ENCODE results near the gene ITPRIP.

The ITPRIP gene

GRCh38 chr10:104344219-104344618 lies 6.0 kb upstream of the ITPRIP start:
- H3K36me3 ChIP-seq (ENCODE audit: control insufficient read depth in 2 of 2, insufficient read depth in 2 of 2, low read length in 2 of 2) = no peaks in the 10 kb centered on the region
- no peak overlapping the region for H3K27ac ChIP-seq (ENCODE audit: low read depth in 2 of 2, low read length in 2 of 2)
- no peak overlapping the region for H3K4me3 ChIP-seq (ENCODE audit: low read length in 2 of 2)
- H3K9me3 ChIP-seq (ENCODE audit: control insufficient read depth in 2 of 2, low read length in 2 of 2) = no peaks in the 10 kb centered on the region
- no peak overlapping the region for H3K9ac ChIP-seq (ENCODE audit: low read depth in 1 of 2, low read length in 2 of 2)
- H3K4me1 ChIP-seq (ENCODE audit: control insufficient read depth in 2 of 2, insufficient read depth in 2 of 2, low read length in 2 of 2) = peaks cover 10 to 11% of the 10 kb centered on the region in 2 donors
- no peaks in the 10 kb centered on the region for H3K27me3 ChIP-seq (ENCODE audit: control insufficient read depth in 2 of 2, insufficient read depth in 2 of 2, low read length in 2 of 2)

- Histone ChIP-seq H3K4me3 (ENCODE audit: low read length in 2 of 2) (no peak overlapping the region), H3K36me3 (ENCODE audit: control insufficient read depth in 2 of 2, insufficient read depth in 2 of 2, low read length in 2 of 2) (no peaks in the 10 kb centered on the region), H3K27me3 (ENCODE audit: control insufficient read depth in 2 of 2, insufficient read depth in 2 of 2, low read length in 2 of 2) (no peaks in the 10 kb centered on the region), H3K9ac (ENCODE audit: low read depth in 1 of 2, low read length in 2 of 2) (no peak overlapping the region), H3K9me3 (ENCODE audit: control insufficient read depth in 2 of 2, low read length in 2 of 2) (no peaks in the 10 kb centered on the region), H3K27ac (ENCODE audit: low read depth in 2 of 2, low read length in 2 of 2) (no peak overlapping the region), H3K4me1 (ENCODE audit: control insufficient read depth in 2 of 2, insufficient read depth in 2 of 2, low read length in 2 of 2) (peaks cover 12 to 15% of the 10 kb centered on the region in 2 donors)
Measured at GRCh38 chr10:104342941-104343411, 4.7 kb upstream of the ITPRIP start.

- Histone ChIP-seq H3K36me3 (ENCODE audit: control insufficient read depth in 2 of 2, insufficient read depth in 2 of 2, low read length in 2 of 2) (no peaks in the 10 kb centered on the region), H3K4me1 (ENCODE audit: control insufficient read depth in 2 of 2, insufficient read depth in 2 of 2, low read length in 2 of 2) (peaks cover 19 to 23% of the 10 kb centered on the region in 2 donors), H3K9me3 (ENCODE audit: control insufficient read depth in 2 of 2, low read length in 2 of 2) (no peaks in the 10 kb centered on the region), H3K9ac (ENCODE audit: low read depth in 1 of 2, low read length in 2 of 2) (no peak overlapping the region), H3K27ac (ENCODE audit: low read depth in 2 of 2, low read length in 2 of 2) (peak overlapping the region in 1 of 2 donors; percentile 63), H3K4me3 (ENCODE audit: low read length in 2 of 2) (no peak overlapping the region), H3K27me3 (ENCODE audit: control insufficient read depth in 2 of 2, insufficient read depth in 2 of 2, low read length in 2 of 2) (no peaks in the 10 kb centered on the region)
Measured at GRCh38 chr10:104340641-104341040, 2.4 kb upstream of the ITPRIP start.

GRCh38 chr10:104340111-104340526 lies 1.9 kb upstream of the ITPRIP start:
- Histone ChIP-seq H3K9ac (ENCODE audit: low read depth in 1 of 2, low read length in 2 of 2) (peak overlapping the region; percentile 18 to 28), H3K27ac (ENCODE audit: low read depth in 2 of 2, low read length in 2 of 2) (peak overlapping the region; percentile 38 to 63), H3K36me3 (ENCODE audit: control insufficient read depth in 2 of 2, insufficient read depth in 2 of 2, low read length in 2 of 2) (no peaks in the 10 kb centered on the region), H3K9me3 (ENCODE audit: control insufficient read depth in 2 of 2, low read length in 2 of 2) (no peaks in the 10 kb centered on the region), H3K4me3 (ENCODE audit: low read length in 2 of 2) (peak overlapping the region; percentile 73 to 86), H3K27me3 (ENCODE audit: control insufficient read depth in 2 of 2, insufficient read depth in 2 of 2, low read length in 2 of 2) (no peaks in the 10 kb centered on the region), H3K4me1 (ENCODE audit: control insufficient read depth in 2 of 2, insufficient read depth in 2 of 2, low read length in 2 of 2) (peaks cover 19 to 27% of the 10 kb centered on the region in 2 donors)

- Histone ChIP-seq H3K36me3 (ENCODE audit: control insufficient read depth in 2 of 2, insufficient read depth in 2 of 2, low read length in 2 of 2) (no peaks in the 10 kb centered on the region), H3K9ac (ENCODE audit: low read depth in 1 of 2, low read length in 2 of 2) (peak overlapping the region; percentile 63 to 77), H3K4me1 (ENCODE audit: control insufficient read depth in 2 of 2, insufficient read depth in 2 of 2, low read length in 2 of 2) (peaks cover 19 to 29% of the 10 kb centered on the region in 2 donors)
Measured at GRCh38 chr10:104339469-104340110, 1.3 kb upstream of the ITPRIP start.

GRCh38 chr10:104337521-104337984 lies 712 bp downstream of the ITPRIP start:
- Histone ChIP-seq H3K4me1 (ENCODE audit: control insufficient read depth in 2 of 2, insufficient read depth in 2 of 2, low read length in 2 of 2) (peaks cover 19 to 29% of the 10 kb centered on the region in 2 donors), H3K27me3 (ENCODE audit: control insufficient read depth in 2 of 2, insufficient read depth in 2 of 2, low read length in 2 of 2) (no peaks in the 10 kb centered on the region), H3K27ac (ENCODE audit: low read depth in 2 of 2, low read length in 2 of 2) (peak overlapping the region; percentile 86 to 95), H3K36me3 (ENCODE audit: control insufficient read depth in 2 of 2, insufficient read depth in 2 of 2, low read length in 2 of 2) (no peaks in the 10 kb centered on the region), H3K4me3 (ENCODE audit: low read length in 2 of 2) (peak overlapping the region; percentile 73 to 86), H3K9me3 (ENCODE audit: control insufficient read depth in 2 of 2, low read length in 2 of 2) (no peaks in the 10 kb centered on the region), H3K9ac (ENCODE audit: low read depth in 1 of 2, low read length in 2 of 2) (peak overlapping the region; percentile 75 to 77)

More at GRCh38 chr10:104339469-104340110, 1.3 kb upstream of the ITPRIP start:
- H3K27me3 ChIP-seq (ENCODE audit: control insufficient read depth in 2 of 2, insufficient read depth in 2 of 2, low read length in 2 of 2) = no peaks in the 10 kb centered on the region
- peak overlapping the region; percentile 86 to 95 for H3K27ac ChIP-seq (ENCODE audit: low read depth in 2 of 2, low read length in 2 of 2)
- no peaks in the 10 kb centered on the region for H3K9me3 ChIP-seq (ENCODE audit: control insufficient read depth in 2 of 2, low read length in 2 of 2)
- peak overlapping the region; percentile 73 to 86 for H3K4me3 ChIP-seq (ENCODE audit: low read length in 2 of 2)

- Histone ChIP-seq H3K9me3 (ENCODE audit: control insufficient read depth in 2 of 2, low read length in 2 of 2) (no peaks in the 10 kb centered on the region), H3K9ac (ENCODE audit: low read depth in 1 of 2, low read length in 2 of 2) (peak overlapping the region; percentile 75 to 77), H3K27me3 (ENCODE audit: control insufficient read depth in 2 of 2, insufficient read depth in 2 of 2, low read length in 2 of 2) (no peaks in the 10 kb centered on the region), H3K36me3 (ENCODE audit: control insufficient read depth in 2 of 2, insufficient read depth in 2 of 2, low read length in 2 of 2) (no peaks in the 10 kb centered on the region), H3K27ac (ENCODE audit: low read depth in 2 of 2, low read length in 2 of 2) (peak overlapping the region; percentile 86 to 95), H3K4me3 (ENCODE audit: low read length in 2 of 2) (peak overlapping the region; percentile 73 to 86), H3K4me1 (ENCODE audit: control insufficient read depth in 2 of 2, insufficient read depth in 2 of 2, low read length in 2 of 2) (peaks cover 19 to 35% of the 10 kb centered on the region in 2 donors)
Measured at GRCh38 chr10:104336821-104337467, 1.3 kb downstream of the ITPRIP start.

- H3K9me3 ChIP-seq (ENCODE audit: control insufficient read depth in 2 of 2, low read length in 2 of 2) = no peaks in the 10 kb centered on the region
- H3K27ac ChIP-seq (ENCODE audit: low read depth in 2 of 2, low read length in 2 of 2) = no peak overlapping the region
- H3K36me3 ChIP-seq (ENCODE audit: control insufficient read depth in 2 of 2, insufficient read depth in 2 of 2, low read length in 2 of 2) = no peaks in the 10 kb centered on the region
- H3K9ac ChIP-seq (ENCODE audit: low read depth in 1 of 2, low read length in 2 of 2) = peak overlapping the region in 1 of 2 donors; percentile 25
- H3K4me1 ChIP-seq (ENCODE audit: control insufficient read depth in 2 of 2, insufficient read depth in 2 of 2, low read length in 2 of 2) = peaks cover 34 to 51% of the 10 kb centered on the region in 2 donors
- no peak overlapping the region for H3K4me3 ChIP-seq (ENCODE audit: low read length in 2 of 2)
- no peaks in the 10 kb centered on the region for H3K27me3 ChIP-seq (ENCODE audit: control insufficient read depth in 2 of 2, insufficient read depth in 2 of 2, low read length in 2 of 2)
Measured at GRCh38 chr10:104334965-104335650, 3.2 kb downstream of the ITPRIP start.

GRCh38 chr10:104334561-104334960 lies 3.7 kb downstream of the ITPRIP start:
- Histone ChIP-seq H3K9ac (ENCODE audit: low read depth in 1 of 2, low read length in 2 of 2) (no peak overlapping the region), H3K27me3 (ENCODE audit: control insufficient read depth in 2 of 2, insufficient read depth in 2 of 2, low read length in 2 of 2) (no peaks in the 10 kb centered on the region), H3K9me3 (ENCODE audit: control insufficient read depth in 2 of 2, low read length in 2 of 2) (no peaks in the 10 kb centered on the region), H3K27ac (ENCODE audit: low read depth in 2 of 2, low read length in 2 of 2) (no peak overlapping the region), H3K4me3 (ENCODE audit: low read length in 2 of 2) (no peak overlapping the region), H3K4me1 (ENCODE audit: control insufficient read depth in 2 of 2, insufficient read depth in 2 of 2, low read length in 2 of 2) (peaks cover 36 to 52% of the 10 kb centered on the region in 2 donors), H3K36me3 (ENCODE audit: control insufficient read depth in 2 of 2, insufficient read depth in 2 of 2, low read length in 2 of 2) (no peaks in the 10 kb centered on the region)
